BE2C (cell line): Measurements from ENCODE around the gene GRK3.

ENCODE experiments used
- DNase-seq: peaks from one replicate; pipeline ENCODE4 v3.0.0-alpha.2; 2020
- H3K27me3 ChIP-seq: fragments of 250-450 bp; sonication (Bioruptor Pico); 2 replicates; pipeline ENCODE4 v1.5.1; 2020; ENCODE audit warnings: mild to moderate bottlenecking
- H3K36me3 ChIP-seq: fragments of 250-450 bp; sonication (Bioruptor Pico); 2 replicates; pipeline ENCODE4 v1.5.1; 2020; ENCODE audit warnings: mild to moderate bottlenecking
- H3K4me1 ChIP-seq: fragments of 250-450 bp; sonication (Bioruptor Pico); 2 replicates; pipeline ENCODE4 v1.5.1; 2020
- H3K4me3 ChIP-seq: 2 replicates; pipeline ENCODE4 v1.5.1; 2011; ENCODE audit warnings: low read depth, low read length
- H3K9me3 ChIP-seq: fragments of 250-450 bp; sonication (Bioruptor Pico); 2 replicates; pipeline ENCODE4 v1.5.1; 2020
- CTCF ChIP-seq: IDR thresholded peaks from 2 replicates; pipeline ENCODE4 v1.5.1; 2012; ENCODE audit warnings: mild to moderate bottlenecking, low read depth, low read length

The GRK3 gene

GRCh38 chr22:25745341-25746011 lies 181.0 kb downstream of the GRK3 start:
- no peak for DNase-seq
- Histone ChIP-seq H3K36me3 (no peaks in the 10 kb centered on the region), H3K4me1 (peaks cover 25% of the 10 kb centered on the region), H3K27me3 (no peaks in the 10 kb centered on the region), H3K4me3 (no peak overlapping the region), H3K9me3 (no peaks in the 10 kb centered on the region; the same call in 1 of the 2 replicates)
- TF ChIP-seq CTCF = no peak

DNA sequence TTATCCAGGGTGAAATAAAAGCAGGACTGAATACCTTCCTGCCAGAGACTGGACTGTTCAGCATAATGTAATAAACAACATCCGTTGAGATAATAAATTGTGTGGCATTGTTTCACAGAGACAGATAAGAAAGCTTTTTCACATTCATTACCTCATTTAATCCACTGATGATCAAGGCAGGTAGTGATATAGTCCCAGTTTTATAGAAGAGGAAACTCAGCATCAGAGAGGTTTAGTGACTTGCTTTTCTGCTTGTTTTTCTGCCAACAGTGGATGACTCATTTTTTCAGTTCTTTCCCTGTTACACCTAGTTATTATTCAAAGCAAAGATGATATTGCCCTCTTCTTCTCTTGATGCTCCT lies 181.5 kb downstream of the GRK3 start:
- Histone ChIP-seq H3K36me3 (no peaks in the 10 kb centered on the region), H3K4me3 (no peak overlapping the region), H3K27me3 (no peaks in the 10 kb centered on the region), H3K9me3 (no peaks in the 10 kb centered on the region; the same call in 1 of the 2 replicates), H3K4me1 (peaks cover 25% of the 10 kb centered on the region)
- TF ChIP-seq CTCF = no peak
- DNase-seq = no peak

GRCh38 chr22:25747245-25747944 lies 182.9 kb downstream of the GRK3 start:
- Histone ChIP-seq H3K4me3 (no peak overlapping the region), H3K27me3 (no peaks in the 10 kb centered on the region), H3K9me3 (no peaks in the 10 kb centered on the region; the same call in 1 of the 2 replicates), H3K4me1 (peaks cover 25% of the 10 kb centered on the region), H3K36me3 (no peaks in the 10 kb centered on the region)
- DNase-seq = peak; percentile 85
- TF ChIP-seq CTCF = no peak

DNA sequence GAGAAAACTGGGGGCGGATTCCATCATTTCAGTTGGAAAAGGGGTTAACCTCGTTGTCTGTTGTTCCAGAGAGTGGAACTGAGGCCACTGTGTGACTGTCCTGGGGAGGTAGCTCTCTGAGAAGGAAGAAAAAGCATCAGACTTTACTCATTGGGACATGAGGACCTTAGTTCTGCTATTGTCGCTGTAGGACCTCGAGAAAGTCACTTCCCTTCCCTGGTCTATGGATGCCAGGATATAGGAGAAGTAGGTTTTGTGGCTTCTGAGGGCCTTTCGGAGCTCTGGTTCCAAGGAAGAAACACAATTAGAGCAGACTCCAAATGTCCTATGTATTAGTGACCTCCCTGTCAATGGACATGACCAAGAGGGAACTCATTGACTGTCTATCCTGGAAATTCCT lies 183.7 kb downstream of the GRK3 start:
- no peaks in the 10 kb centered on the region; the same call in 1 of the 2 replicates for H3K9me3 ChIP-seq
- DNase-seq = no peak
- no peaks in the 10 kb centered on the region for H3K36me3 ChIP-seq
- H3K4me3 ChIP-seq = no peak overlapping the region
- H3K4me1 ChIP-seq = peaks cover 25% of the 10 kb centered on the region
- no peaks in the 10 kb centered on the region for H3K27me3 ChIP-seq
- no peak for TF ChIP-seq CTCF

GRCh38 chr22:25748704-25749103 lies 184.2 kb downstream of the GRK3 start:
- Histone ChIP-seq H3K9me3 (peaks cover 2% of the 10 kb centered on the region; the same call in 1 of the 2 replicates), H3K4me3 (no peak overlapping the region), H3K27me3 (no peaks in the 10 kb centered on the region), H3K36me3 (no peaks in the 10 kb centered on the region), H3K4me1 (peaks cover 25% of the 10 kb centered on the region)
- no peak for TF ChIP-seq CTCF
- DNase-seq = no peak
